GM19351 (cell line): ENCODE measurements around the gene LHX6.

ENCODE experiments used
- ATAC-seq: cut with Tn5 transposase; IDR thresholded peaks from one replicate; pipeline ENCODE4 v1.9.1; 2021; ENCODE audit warnings: mild to moderate bottlenecking, moderate library complexity; ENCODE audit not compliant: unreplicated experiment

The LHX6 gene

GRCh38 chr9:122228568-122229484, at the start of gene LHX6:
Gene LHX6 (minus strand): TSS chr9:122228957. CDS start chr9:122228740, 217 bp downstream.
- ATAC-seq, result no peak

DNA sequence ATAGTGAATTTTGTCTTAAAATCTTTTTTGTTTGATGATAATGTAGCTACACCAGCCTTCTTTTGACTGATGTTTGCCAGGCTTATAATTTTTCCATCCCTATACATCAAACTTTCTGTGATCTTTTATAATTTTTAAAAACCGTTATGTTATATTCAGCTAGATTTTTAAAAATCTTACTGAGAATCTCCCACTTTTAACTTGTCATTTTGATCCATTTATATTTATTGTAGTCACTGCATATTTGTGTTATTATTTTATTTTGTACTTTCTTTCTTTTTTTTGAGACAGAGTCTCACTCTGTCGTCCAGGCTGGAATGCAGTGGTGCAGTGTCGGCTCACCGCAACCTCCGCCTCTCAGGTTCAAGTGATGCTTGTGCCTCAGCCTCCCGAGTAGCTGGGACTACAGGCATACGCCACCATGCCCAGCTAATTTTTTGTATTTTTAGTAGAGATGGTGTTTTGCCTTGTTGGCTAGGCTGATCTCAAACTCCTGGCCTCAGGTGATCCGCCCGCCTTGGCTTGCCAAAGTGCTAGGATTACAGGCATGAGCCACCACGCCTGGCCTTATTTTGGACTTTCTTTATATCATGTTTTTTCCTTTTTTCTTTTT, 48.6 kb upstream of the LHX6 start:
- no peak for ATAC-seq

DNA sequence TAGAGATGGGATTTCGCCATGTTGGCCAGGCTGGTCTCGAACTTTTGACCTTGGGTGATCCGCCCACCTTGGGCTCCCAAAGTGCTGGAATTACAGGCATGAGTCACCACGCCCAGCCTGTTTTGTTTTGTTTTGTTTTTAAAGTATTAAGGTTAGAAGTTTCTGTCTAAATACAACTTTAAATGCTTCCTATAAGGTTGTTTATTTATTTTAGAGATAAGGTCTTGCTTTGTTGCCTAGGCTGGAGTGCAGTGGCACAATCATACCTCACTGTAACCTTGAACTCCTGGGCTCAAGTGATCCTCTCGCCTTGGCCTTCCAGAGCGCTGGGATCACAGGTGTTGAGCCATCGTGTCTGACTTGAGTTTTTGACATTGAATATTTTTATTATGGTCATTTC, 47.3 kb upstream of the LHX6 start:
- no peak for ATAC-seq

DNA sequence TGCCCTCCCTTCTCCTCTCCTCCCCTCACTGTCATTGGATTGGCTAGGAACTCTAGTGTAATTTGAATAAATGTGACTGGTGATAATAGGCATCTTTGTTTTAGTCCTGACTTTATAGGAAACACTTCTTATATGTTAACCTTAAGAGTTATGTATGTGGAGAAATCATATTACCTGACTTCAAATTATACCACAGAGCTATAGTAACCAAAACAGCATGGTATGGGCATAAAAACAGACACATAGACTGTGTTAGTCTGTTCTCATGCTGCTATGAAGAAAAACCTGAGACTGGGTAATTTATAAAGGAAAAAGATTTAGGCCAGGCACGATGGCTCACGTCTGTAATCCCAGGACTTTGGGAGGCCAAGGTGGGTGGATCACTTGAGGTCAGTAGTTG, 45.3 kb upstream of the LHX6 start:
- ATAC-seq, result no peak

DNA sequence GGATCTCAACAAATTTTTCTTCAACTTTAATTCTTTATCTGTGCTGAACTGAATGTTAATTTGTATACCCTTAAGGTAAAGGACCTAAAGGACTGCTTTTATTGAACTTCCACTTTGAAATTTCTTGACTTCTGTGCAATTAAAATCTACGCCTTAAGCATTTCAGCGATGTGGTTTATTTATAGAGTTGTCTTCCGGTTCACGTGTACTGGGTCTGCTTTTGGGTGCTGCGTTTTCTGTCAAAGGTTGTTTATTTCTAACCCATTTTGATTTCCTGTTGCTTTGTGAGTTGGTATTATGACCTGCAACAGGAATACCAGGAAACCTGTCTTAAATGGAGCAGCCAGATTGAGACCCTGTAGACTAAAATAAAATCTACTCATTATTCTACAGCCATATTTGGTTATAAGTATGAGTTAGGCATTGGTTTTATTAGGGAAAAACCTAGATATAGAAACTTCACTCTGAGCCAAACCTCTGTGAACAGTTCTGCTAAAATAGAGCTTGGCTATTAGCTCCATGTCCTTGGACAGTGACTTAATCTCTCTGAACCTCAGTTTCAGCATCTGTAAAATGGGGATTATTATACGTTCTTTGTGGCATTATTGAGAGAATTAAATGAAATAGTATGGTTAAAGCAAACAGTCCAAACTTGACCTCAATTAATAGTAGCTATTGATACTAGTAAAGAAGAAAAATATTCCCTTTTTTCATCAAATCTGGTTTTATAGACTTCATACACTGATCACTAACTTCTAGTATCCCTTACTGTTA, 39.5 kb upstream of the LHX6 start:
- no peak for ATAC-seq

GRCh38 chr9:122265149-122265915, 36.6 kb upstream of the LHX6 start:
- ATAC-seq, result peak; percentile 44

DNA sequence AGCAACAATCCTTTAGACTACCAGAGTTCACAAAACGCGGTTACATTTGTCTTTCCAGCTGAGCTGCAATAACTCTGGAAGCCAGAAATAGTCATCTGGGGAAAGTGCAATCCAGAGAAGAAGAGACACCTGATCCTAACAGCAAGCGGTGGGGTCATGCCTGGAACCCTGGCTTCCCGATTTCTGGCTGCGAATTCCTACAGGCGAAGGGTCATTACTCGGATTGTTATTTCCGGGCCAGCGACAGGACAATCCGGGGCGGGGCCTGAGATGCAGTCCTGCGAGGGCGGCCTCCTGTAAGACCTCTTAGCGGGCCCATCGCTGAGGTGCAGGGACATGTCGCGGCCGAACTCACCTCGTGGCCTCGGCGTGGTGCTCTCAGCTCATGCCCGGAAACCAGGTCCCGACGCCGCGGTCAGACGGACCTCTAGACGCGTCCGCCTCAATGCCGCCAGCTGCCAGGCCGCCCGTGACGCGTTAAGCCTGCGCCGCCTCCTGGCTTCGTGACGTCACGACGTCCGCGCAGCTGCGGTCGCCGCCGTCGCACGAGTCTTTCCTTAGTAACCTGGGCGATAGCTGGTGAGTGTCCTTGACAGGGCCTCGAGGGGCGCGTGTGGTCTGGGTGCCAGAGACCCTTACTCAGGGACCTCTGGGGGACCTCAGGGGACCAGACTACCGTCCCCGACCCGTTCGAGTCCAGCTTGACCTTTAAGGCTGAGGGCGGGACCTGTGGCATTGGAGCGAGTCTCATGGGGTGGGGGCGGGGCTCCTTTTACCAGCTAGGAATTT, 35.8 kb upstream of the LHX6 start, which contains the start of the genes MRRF and RBM18:
Gene MRRF, plus strand, starts transcription at position 523 of the 789 bp plus-strand sequence. CDS start 6,010 bp downstream, outside the sequence.
Gene RBM18, minus strand, starts transcription at position 481 of the 789 bp plus-strand sequence. CDS start 3,348 bp downstream, outside the sequence.
- ATAC-seq, result peak; percentile 83

GRCh38 chr9:122263699-122264349, 35.1 kb upstream of the LHX6 start:
- ATAC-seq, result no peak

GRCh38 chr9:122262073-122262472, 33.3 kb upstream of the LHX6 start:
- no peak for ATAC-seq

DNA sequence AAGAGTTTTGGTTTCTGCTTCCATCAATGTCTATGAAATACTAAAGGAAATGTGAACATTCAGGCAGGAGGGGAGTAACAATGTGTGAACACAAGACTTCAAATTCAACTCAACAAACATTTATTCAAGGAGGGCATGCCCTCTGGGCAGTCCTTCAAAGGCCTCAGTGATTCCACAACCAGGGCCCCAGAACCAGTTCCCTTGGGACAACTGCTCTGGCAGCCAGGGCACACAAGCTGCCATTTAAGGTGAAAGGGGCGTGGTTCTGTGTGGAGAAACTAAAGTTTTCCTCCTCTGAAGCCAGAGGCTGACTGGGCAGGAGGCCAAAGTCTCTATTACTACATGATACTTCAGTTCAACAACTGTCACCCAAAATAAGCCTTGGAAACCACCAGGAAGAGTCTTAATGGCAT, 32.7 kb upstream of the LHX6 start:
- no peak for ATAC-seq

- no peak for ATAC-seq
Measured at GRCh38 chr9:122258886-122259415, 30.2 kb upstream of the LHX6 start.

- ATAC-seq, result no peak
Measured at GRCh38 chr9:122256206-122256605, 27.4 kb upstream of the LHX6 start.

DNA sequence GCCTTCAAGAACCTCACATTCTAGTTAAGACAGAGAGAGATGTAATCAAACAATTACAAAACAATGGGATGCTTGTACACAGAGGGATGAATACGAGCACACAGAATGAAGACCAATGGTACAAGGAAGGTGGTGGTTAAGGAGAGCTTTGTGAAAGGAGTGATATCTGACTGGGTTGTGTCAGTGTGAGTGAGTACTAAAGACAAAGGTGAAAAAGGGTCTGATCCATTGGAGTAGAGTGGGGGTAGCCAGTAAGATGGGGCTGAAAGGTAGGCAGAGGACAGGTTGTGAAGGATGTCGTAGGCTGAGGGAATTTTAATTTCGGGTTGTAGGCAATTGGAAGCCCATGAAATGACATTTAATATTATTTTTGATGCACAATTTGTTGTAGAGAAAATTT, 26.0 kb upstream of the LHX6 start:
- no peak for ATAC-seq

DNA sequence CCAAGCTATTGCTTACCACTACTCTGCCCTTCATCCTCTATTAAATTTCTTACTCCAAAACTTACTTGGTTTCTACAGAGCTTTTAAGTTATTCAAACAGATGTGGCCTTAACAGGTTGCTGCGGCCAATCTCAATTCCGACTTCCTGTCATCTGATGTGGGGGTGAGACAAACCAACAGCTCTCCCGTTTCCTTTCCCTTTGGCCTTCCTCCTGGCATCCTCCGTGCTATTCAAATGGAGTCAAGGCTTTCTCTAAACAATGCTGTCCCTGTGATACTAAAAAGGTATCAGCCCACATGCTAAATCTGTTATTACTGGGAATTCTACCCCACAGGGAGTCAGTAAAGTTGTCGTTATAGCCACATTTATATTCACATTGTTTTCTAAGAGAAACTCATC, 24.0 kb upstream of the LHX6 start:
- no peak for ATAC-seq

DNA sequence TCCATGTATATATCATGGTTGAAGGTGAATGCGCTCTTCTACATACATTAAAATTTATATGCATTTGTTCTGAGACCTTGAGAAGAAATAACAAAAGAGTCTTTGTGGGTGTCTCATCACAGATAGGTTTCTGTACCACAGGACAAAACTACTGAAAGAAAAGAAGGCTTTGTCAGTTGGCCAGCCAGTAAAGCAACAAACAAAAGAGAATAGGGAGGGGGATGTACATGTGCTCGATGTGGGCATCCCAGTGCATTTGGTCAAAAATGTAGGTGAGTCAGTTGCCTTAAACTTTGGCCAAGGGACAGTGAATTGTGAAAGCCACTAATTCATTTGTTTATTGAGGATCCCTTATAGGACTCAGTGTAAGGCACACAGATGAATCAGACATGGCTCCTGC, 22.6 kb upstream of the LHX6 start:
- ATAC-seq, result no peak

GRCh38 chr9:122248448-122248865, 19.7 kb upstream of the LHX6 start:
- no peak for ATAC-seq

- no peak for ATAC-seq
Measured at GRCh38 chr9:122246666-122247065, 17.9 kb upstream of the LHX6 start.

GRCh38 chr9:122244349-122244748, 15.6 kb upstream of the LHX6 start:
- no peak for ATAC-seq

- ATAC-seq, result no peak
Measured at GRCh38 chr9:122239722-122240121, 11.0 kb upstream of the LHX6 start.
